HG02571 (cell line): ENCODE data around the gene STK24.

ENCODE experiments used
- ATAC-seq: cut with Tn5 transposase; IDR thresholded peaks from one replicate; pipeline ENCODE4 v1.9.1; 2021; ENCODE audit warnings: mild to moderate bottlenecking, moderate library complexity; ENCODE audit not compliant: unreplicated experiment

STK24 gene

GRCh38 chr13:98442391-98443230, 134.3 kb downstream of the STK24 start:
- no peak for ATAC-seq

DNA sequence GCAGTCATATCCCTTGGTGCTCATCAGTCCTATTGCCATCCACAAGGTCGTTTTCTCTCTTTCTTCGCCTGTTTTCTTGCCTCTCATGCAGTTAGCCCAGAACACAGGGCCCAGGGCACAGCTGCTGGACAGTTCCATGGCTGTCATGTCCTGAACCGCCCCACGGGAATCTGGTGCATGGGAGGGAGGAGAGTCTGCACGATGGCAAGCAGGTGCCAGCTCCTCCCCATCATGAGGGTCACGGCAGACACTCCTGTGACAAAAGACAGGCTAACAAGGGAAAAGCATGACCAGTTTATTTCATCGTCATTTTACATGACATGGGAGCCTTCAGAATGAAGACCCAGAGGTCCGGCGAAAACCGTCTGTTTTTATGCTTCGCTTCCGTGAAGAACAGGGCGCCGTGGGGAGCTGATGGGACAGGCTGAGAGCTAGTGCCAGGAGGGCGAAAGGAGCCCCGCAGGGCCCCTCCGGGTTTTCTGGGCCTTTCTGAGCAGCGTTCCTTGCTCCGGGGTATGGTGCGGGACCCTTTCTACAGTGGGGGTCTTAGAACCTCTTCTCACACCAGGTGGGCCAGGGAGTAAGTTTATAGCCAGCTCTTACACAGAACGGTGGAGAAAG, 135.7 kb downstream of the STK24 start:
- no peak for ATAC-seq

GRCh38 chr13:98440390-98441055, 136.4 kb downstream of the STK24 start:
- no peak for ATAC-seq

DNA sequence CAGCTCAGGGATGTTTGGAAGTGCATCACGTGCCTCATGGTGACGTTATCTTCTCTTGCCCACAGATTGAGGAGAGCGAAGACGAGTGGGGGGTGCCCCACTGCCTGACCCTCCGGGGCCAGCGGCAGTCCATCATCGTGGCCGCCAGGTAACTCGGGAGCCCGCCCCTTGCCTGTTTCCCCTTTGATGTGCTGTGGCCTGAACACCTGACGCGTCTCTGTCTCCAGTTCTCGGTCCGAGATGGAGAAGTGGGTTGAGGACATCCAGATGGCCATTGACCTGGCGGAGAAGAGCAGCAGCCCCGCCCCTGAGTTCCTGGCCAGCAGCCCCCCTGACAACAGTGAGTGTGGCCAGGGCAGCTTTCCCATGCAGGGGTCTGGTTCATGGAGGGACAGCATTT, 137.0 kb downstream of the STK24 start:
- ATAC-seq: no peak

- no peak for ATAC-seq
Measured at GRCh38 chr13:98439126-98439828, 137.6 kb downstream of the STK24 start.

GRCh38 chr13:98438246-98439125, 138.4 kb downstream of the STK24 start:
- no peak for ATAC-seq

- no peak for ATAC-seq
Measured at GRCh38 chr13:98436233-98436910, 140.5 kb downstream of the STK24 start.

DNA sequence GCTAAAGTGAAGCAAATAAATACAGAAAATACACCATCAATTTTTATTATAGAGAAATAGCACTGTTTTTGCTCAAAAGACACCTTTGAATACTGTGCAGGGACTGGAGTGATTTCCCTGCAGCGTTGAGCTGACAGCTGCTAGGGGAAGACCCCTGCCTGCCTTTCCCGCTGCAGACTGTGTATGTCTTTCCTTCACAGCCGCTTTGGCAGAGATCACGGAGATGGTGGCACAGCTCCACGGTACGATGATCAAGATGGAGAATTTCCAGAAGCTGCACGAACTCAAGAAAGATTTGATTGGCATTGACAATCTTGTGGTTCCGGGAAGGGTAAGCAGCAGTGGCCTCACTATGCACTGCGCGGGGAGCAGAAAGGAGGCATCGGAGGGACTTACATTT, 141.5 kb downstream of the STK24 start:
- ATAC-seq: no peak

DNA sequence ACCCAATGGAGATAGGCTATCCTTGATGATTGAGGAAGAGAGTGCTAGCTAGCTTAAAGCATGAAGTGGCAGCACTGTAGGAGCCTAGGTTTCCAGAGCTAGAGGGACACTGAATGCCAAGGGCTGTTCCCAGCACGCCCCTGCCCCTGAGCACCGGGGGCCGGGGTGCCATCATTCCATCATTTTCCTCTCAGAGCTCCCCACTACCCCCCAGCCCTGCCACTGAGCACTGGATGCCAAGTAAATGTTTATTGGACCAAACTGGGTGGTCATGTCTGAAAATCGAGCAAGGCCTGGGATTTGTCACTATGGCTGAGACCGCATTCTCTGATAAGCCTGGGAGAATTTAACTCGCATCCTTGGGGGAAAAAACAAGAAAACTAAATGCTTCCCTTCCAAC, 142.8 kb downstream of the STK24 start:
- ATAC-seq: no peak

DNA sequence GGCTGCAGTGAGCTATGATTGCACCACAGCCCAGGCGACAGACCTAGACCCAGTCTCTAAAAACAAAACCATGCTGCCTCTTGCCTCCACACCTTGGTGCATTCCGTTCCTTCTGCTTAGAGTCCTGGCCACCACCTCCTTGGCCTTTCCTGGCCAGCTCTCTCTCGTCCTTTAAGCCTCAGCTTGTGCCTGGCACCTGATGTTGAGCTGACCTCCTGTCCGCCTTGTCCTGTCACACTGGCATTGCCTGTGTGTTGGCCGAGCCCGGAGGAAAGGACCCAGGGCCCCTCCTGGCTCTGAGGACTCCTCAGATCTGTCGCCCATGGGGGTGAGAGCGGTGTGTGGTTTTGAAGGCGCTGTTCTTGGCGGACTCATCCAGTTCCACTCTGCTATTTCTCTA, 143.3 kb downstream of the STK24 start:
- ATAC-seq: no peak

DNA sequence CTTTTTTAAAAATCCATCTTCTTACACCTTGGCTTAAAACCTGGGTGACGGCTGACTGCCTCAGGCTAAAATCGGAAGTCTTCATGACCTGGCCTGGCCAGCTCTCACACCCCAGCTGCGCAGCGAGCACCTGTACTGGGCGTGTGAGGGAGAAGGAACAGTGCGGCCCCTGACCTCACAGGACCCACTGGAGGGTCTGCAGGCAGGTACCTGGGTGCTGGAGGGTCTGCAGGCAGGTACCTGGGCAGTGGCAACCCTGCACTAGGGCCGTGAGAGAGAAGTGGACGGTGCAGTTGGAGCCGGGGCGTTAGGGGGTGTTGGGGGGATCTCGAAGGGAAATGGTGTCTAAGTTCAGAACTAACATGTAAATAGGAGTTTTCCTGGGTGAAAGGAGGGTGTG, 144.3 kb downstream of the STK24 start:
- ATAC-seq: no peak

DNA sequence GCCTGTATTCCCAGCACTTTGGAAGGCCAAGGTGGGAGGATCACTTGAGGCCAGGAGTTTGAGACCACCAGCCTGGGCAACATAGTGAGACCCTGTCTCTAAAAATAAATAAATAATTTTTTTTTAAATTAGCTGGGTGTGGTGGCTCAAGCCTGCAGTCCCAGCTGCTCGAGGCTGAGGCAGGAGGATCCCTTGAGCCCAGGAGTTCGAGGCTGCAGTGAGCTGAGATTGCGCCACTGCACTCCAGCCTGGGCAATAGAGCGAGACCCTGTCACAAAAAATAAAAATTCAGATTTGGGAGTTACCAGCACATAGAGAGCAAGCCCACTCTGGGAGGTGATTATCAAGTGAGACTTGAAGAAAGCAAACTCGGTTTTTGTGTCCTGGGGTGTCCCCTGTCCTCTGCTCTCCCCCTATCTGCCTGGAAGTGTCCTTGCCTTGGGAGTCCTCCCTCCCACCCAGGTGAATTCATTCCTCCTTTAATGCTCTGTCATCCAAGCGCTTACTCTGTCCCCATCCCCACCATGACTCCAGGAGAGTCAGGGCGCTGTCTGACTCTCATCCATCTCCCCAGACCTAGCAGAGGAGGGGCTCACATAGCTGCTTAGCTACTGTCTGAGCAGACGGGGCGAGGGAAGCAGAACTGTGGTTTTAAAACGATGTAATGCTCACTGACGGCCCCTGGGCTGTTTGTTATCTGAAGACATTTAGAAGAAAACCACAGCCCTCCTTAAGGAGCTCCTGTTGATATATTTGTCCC, 146.8 kb downstream of the STK24 start:
- ATAC-seq: no peak

- ATAC-seq: no peak
Measured at GRCh38 chr13:98429531-98429930, 147.4 kb downstream of the STK24 start.

GRCh38 chr13:98429081-98429480, 147.8 kb downstream of the STK24 start:
- no peak for ATAC-seq

- ATAC-seq: no peak
Measured at GRCh38 chr13:98428256-98428966, 148.5 kb downstream of the STK24 start.

- no peak for ATAC-seq
Measured at GRCh38 chr13:98427331-98427995, 149.4 kb downstream of the STK24 start.

GRCh38 chr13:98423417-98423816, 153.5 kb downstream of the STK24 start:
- ATAC-seq: no peak

- no peak for ATAC-seq
Measured at GRCh38 chr13:98422046-98422445, 154.9 kb downstream of the STK24 start.
